Measurements from ENCODE around the gene DLG1. TPM values are rescaled to one million over a fixed set of nuclear protein-coding genes. Genes with fewer than 3 reads are reported as not detected.

DLG1 gene
- total RNA-seq, 2 donors from 2014 or later, result 115 to 124 TPM

DNA sequence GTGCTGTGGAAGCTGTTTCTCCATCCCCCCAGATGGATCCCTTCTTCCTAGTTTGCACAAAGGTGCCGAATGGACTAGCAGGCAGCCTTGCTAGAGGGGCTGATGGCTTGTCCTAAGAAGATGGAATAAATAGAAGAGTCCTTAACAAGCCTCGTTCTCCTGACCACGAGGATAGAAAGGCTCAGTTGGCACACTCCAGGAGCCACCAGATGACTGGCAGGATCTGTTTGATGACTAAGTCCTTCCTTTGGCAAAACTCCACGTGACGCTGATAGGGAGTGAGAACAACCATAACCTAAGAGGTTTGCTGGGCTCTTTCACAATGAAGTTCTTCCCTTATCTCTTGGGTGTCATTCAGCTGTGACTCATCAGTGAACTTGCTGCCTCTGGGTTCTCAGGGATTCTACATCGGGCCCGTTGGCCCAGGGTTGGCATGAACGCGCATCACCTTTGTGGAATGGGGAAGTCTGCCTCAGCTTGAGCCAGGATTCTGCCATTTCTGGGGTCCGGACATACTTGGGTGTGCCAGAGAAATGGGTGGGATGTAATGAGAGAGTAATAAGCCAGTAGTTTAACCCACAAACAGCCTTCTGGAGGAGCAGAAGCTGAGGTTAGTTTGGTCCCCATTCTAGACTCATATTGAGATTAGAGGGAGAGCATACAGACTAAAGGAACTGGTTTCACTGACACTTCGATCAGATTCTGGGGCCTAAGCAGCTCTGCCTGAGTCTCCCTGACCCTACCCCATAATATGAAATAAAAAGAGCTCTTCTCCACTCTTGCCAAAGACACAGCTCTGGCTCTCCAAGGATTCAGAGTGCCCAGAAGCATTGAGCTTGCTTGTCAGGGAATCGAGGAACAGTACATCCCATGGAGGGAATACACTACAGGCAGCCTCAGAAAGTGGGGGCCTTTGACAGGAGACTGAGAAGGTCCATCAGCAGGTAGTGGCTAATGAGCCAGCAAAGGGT lies 266.8 kb downstream of the DLG1 start:
- intact Hi-C loops (cut with DNase I), result no loop called here
- Histone ChIP-seq H3K9me3 (no peaks in the 10 kb centered on the region), H3K9ac (ENCODE audit: low read depth in 2 of 2, low read length in 2 of 2) (no peak overlapping the region), H3K27ac (no peak overlapping the region), H3K36me3 (no peaks in the 10 kb centered on the region), H3K4me1 (peaks cover 10% of the 10 kb centered on the region), H3K4me3 (no peak overlapping the region), H3K27me3 (no peaks in the 10 kb centered on the region)
- TF ChIP-seq, protein P1, sequence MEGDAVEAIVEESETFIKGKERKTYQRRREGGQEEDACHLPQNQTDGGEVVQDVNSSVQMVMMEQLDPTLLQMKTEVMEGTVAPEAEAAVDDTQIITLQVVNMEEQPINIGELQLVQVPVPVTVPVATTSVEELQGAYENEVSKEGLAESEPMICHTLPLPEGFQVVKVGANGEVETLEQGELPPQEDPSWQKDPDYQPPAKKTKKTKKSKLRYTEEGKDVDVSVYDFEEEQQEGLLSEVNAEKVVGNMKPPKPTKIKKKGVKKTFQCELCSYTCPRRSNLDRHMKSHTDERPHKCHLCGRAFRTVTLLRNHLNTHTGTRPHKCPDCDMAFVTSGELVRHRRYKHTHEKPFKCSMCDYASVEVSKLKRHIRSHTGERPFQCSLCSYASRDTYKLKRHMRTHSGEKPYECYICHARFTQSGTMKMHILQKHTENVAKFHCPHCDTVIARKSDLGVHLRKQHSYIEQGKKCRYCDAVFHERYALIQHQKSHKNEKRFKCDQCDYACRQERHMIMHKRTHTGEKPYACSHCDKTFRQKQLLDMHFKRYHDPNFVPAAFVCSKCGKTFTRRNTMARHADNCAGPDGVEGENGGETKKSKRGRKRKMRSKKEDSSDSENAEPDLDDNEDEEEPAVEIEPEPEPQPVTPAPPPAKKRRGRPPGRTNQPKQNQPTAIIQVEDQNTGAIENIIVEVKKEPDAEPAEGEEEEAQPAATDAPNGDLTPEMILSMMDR (IDR thresholded peaks at IDR 0.05), result no peak
- DNase-seq, result peak; percentile 88

DNA sequence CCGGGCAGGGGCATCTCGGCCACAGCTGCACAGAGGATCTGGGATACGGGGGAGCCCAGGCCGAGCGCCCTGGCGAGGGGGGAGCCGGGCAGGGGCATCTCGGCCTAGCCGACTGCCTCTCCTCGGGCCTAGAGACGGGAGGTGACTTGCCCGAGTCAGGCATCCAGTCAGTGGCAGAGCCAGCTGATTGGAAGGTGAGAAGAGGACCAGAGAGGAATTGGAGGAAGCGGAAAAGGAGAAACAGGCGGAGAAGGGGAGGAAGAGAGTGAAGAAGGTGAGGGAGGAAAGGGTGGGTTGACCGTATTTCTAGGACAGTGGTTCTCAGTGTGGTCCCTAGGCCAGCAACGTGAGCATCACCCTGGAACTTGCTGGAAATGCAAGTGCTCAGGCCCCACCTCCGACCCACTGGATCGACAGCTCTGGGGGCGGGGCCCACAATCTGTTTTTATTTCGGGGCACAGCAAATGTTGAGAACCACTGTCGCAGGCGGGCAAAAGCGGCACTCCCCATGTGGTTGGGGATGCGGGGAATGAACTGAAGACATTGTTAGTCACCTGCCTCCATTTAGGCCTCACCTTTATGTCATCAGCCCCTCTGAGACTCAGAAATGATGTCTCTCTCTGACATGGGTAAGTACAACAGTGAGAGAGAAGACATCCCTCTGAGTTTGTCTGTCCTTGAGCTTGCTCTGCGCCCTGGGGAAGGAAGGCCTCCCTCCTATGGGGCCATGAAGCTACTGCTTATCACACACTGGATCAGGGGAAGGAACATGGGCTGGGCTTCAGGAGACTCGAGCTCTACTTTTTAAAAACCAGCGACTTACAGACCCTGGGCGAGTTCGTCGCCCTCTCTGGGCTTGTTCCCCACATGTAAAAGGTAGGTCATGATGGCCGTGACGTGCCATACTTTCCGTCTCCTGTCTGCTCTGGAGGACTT lies 267.8 kb downstream of the DLG1 start:
- no peak overlapping the region for H3K9ac ChIP-seq (ENCODE audit: low read depth in 2 of 2, low read length in 2 of 2)
- no peak overlapping the region for H3K27ac ChIP-seq
- H3K4me1 ChIP-seq, result peaks cover 10% of the 10 kb centered on the region
- intact Hi-C loops (cut with DNase I), result no loop called here
- no peaks in the 10 kb centered on the region for H3K36me3 ChIP-seq
- no peaks in the 10 kb centered on the region for H3K9me3 ChIP-seq
- DNase-seq, result peak; percentile 27
- H3K27me3 ChIP-seq, result no peaks in the 10 kb centered on the region
- no peak overlapping the region for H3K4me3 ChIP-seq
- TF ChIP-seq, protein P1 (IDR thresholded peaks at IDR 0.05), result no peak

DNA sequence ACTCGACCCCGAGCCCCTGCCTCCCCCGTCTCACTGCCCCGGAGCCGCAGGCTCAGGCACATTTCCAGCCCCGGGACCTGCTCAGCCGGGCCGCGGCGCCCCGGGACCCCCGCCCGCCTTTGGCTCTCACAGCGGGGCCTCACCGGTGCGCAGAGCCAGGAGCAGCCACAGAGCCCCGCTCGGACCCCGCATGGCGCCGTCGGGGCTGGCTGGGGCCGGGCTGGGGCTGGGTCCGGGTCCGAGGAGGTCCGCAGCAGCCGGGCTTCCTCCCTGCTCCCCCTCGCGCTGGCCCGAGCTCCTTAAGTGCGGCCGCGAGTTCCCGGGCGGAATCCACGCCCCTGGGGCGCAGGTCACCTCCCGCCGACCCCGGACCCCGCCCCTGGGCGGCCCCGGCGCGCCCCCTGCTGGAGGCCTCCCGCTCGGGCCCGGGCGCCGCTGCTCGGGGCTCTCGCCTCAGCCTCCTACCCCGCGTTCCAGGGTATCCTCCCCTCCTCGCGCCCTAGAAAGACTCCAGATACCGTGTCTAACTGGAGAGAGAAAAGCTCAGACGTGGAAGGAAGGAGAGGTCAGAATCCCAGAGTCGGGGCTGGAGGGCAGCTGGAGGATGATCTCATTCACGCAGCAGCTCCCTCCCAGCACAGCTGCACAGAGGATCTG lies 268.8 kb downstream of the DLG1 start, which contains the start of gene MELTF:
MELTF (minus strand) TSS at position 307 of the 657 bp plus-strand sequence; CDS start at position 192, 115 bp downstream.
- H3K9ac ChIP-seq (ENCODE audit: low read depth in 2 of 2, low read length in 2 of 2), result peak within 1 kb of the TSS; percentile 26 to 70
- peak; percentile 73 for DNase-seq
- no peaks in the 10 kb centered on the region for H3K36me3 ChIP-seq
- H3K27ac ChIP-seq, result no peak within 1 kb of the TSS
- intact Hi-C loops (cut with DNase I), result no loop called here
- TF ChIP-seq, protein P1 (IDR thresholded peaks at IDR 0.05), result peak; percentile 84
- H3K27me3 ChIP-seq, result no peaks in the 10 kb centered on the region
- H3K9me3 ChIP-seq, result no peaks in the 10 kb centered on the region
- H3K4me3 ChIP-seq, result peak within 1 kb of the TSS; percentile 65
- peaks cover 10% of the 10 kb centered on the region for H3K4me1 ChIP-seq

DNA sequence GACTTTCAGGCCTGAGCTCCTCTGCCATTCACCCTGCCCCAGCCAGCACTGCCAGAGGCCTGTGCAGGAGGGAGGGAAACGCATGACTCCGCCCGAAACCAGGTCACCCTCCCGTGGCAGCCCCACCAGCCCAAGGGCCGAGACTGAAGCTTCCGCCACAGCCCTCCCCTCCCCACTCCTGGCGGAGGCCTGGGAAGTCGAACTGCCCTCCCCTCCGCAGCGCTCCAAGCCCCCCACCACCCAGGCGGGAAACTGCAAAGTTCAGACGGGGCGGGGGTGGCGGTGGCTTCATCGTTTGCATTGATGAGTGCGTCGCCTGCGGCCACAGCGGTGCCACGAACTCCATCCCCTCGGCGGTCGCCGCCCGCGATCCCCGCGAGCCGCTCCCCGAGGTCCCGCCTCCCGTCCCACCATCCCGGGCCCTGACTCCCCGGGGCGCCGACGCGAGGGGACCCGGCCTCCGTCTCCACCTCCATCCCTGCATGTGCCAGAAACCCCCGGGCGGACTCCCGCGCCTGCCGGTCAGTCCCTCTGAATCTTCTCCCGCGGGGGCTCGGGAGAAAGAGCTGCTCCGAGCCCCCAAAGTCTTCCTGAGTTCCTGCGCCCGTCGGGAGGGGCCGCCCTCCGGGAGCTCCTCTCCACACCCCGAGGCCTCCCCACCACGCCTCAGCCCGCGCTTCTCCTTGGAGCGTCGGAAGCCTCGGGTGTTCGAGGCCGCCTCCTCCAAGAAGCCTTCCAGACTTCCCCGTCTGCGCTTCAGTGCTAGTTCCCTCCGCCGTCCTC lies 269.5 kb downstream of the DLG1 start:
- peak overlapping the region; percentile 26 to 70 for H3K9ac ChIP-seq (ENCODE audit: low read depth in 2 of 2, low read length in 2 of 2)
- TF ChIP-seq, protein P1 (IDR thresholded peaks at IDR 0.05), result no peak
- peaks cover 10% of the 10 kb centered on the region for H3K4me1 ChIP-seq
- no peak overlapping the region for H3K27ac ChIP-seq
- intact Hi-C loops (cut with DNase I), result no loop called here
- no peaks in the 10 kb centered on the region for H3K9me3 ChIP-seq
- H3K4me3 ChIP-seq, result peak overlapping the region; percentile 65
- DNase-seq, result peak; percentile 36
- H3K36me3 ChIP-seq, result no peaks in the 10 kb centered on the region
- H3K27me3 ChIP-seq, result no peaks in the 10 kb centered on the region
